Measurements from ENCODE around the gene RNF166.
A peak's percentile ranks its signal among the peaks of the same experiment; 100 is the strongest.

Gene RNF166

GRCh38 chr16:88739139-88739976 is 33.1 kb upstream of the RNF166 start:
- DNase-seq (ENCODE audit: low read depth in 1 of 2, low spot score in 1 of 2): no peak

- no peak for DNase-seq (ENCODE audit: low read depth in 1 of 2, low spot score in 1 of 2)
Measured at GRCh38 chr16:88738151-88739084, 32.2 kb upstream of the RNF166 start.

DNA sequence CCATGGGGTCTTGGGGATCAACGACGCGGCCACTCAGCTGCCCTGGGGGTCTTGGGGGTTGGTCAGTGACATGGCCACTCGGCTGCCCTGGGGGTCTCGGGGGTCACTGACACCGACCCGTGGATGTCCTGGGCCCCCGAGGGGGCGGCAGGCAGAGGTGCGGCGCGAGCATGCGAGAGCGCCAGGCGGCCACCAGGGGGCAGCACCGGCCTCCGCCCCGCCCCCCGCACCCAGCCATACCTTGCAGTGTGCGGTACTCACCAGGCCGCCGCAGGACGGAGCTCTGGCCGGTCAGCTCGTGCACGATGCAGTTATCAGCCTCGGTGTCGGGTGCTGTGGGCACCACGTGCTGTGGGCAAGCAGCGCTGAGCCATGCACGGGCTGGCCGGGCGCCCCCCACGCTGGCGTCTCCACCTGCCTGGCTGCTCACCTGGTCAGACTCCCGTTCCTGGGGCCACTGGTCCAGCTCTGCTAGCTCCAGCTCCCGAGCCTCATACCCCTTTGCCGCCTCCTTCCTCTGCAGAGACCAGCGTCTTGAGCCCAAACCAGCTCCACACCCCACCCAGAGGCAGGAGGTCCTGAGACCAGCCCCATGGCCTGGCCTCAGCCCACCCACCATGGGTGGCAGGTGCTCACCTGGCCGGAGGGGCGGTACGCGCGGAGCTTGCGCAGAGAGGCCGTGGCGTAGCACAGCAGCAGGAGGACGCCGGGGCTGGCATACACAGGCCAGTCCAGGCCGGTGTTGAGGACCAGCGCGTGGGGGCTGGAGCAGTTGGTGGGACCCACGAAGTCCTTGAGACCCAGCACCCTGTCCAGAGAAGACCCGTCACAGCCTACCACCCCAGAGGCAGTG is 31.3 kb upstream of the RNF166 start:
- DNase-seq (ENCODE audit: low read depth in 1 of 2, low spot score in 1 of 2): peak; percentile 44 to 74

- DNase-seq (ENCODE audit: low read depth in 1 of 2, low spot score in 1 of 2): no peak
Measured at GRCh38 chr16:88736496-88736895, 30.3 kb upstream of the RNF166 start.

- no peak for DNase-seq (ENCODE audit: low read depth in 1 of 2, low spot score in 1 of 2)
Measured at GRCh38 chr16:88736088-88736487, 29.9 kb upstream of the RNF166 start.

DNA sequence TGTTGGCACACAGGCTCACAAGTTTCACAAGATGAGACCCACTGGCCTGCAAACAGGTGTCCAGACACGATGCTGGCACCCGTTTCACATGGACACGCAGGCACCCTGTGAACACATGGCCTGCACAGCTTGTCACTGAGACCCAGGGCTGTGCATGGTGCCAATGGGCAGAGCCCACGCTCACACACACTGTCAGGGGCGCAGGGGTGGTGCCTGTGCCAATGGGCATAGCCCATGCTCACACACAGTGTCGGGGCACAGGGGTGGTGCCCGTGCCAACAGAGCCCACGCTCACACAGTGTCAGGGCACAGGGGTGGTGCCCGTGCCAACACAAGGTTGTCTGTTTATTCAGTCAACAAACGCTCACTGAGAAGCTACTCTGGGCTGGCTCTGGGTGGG is 29.4 kb upstream of the RNF166 start:
- no peak for DNase-seq (ENCODE audit: low read depth in 1 of 2, low spot score in 1 of 2)

- DNase-seq (ENCODE audit: low read depth in 1 of 2, low spot score in 1 of 2): no peak
Measured at GRCh38 chr16:88735121-88735520, 28.9 kb upstream of the RNF166 start.

DNA sequence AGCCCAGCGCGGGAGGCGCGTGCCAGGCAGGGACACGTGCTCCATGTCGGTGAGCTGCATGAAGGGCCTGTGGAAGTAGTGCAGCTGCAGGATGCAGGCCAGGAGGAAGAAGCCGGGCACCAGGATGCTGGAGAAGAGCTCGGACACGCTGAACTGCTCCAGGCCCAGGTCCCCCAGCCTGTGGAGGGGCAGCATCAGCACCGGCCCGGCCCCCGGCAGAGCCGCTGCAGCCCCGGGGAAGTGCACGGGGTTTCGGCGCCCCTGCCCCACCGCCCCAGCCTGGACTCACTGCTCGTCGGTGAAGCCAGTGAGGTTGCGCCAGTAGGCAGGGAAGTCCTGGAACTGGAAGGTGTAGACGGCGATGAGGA is 28.1 kb upstream of the RNF166 start:
- DNase-seq (ENCODE audit: low read depth in 1 of 2, low spot score in 1 of 2): no peak

GRCh38 chr16:88733630-88734360 is 27.6 kb upstream of the RNF166 start:
- no peak for DNase-seq (ENCODE audit: low read depth in 1 of 2, low spot score in 1 of 2)

DNA sequence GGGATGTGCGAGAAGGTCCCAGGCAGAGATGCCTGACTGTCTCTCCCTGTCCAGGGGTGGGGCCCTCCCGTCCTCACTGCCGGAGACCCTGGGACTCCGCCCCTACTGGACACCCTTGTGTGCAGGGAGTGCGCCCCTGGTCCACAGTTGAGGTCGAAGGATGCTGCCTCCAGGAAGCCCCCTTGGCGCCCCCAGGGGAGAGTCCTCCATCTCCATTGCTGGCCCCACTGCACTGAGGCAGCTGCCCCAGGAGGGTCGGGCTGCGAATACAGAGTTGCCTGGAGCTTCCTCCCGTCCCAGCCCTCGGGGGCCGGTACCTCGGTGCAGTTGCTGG is 26.7 kb upstream of the RNF166 start:
- DNase-seq (ENCODE audit: low read depth in 1 of 2, low spot score in 1 of 2): no peak

GRCh38 chr16:88732172-88732960 is 26.2 kb upstream of the RNF166 start:
- no peak for DNase-seq (ENCODE audit: low read depth in 1 of 2, low spot score in 1 of 2)

DNA sequence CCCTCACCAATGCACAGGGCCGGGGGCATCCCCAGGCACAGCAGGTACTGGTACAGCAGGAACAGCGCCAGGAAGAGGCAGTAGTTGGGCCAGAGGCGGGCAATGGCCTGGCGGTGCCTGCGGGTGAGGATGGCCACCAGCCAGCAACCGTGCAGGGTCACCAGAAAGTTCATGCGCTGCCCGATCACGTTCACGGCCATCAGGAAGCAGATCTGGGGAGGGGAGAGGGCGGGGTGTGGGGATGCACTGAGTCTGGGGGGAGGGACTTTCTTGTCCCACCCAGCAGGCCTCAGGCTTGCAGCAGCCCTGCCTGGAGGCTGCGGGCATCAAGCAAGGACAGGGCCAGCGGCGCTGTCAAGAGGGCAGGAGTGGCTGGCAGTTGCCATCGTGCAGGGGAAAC is 25.5 kb upstream of the RNF166 start:
- DNase-seq (ENCODE audit: low read depth in 1 of 2, low spot score in 1 of 2): no peak

GRCh38 chr16:88730632-88731607 is 24.7 kb upstream of the RNF166 start:
- no peak for DNase-seq (ENCODE audit: low read depth in 1 of 2, low spot score in 1 of 2)

DNA sequence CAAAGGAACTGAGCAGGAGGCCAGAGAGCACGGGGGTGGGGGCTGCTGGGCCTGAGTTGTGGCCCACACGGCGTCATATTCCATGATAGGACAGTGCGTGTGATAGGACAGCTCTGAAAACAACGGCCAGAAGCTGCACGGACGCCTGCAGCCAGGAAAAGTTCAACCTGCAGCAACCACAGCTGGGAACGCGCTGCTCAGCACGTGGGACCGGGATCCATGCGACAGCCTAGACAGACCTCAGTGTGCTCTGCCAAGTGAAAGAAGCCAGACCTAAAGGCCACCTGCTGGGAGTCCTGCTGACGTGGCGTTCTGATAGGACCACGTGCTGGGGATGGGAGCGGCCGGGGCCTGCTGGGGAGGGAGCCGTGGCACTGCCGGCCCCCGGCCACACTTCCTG is 21.7 kb upstream of the RNF166 start:
- DNase-seq (ENCODE audit: low read depth in 1 of 2, low spot score in 1 of 2): no peak

DNA sequence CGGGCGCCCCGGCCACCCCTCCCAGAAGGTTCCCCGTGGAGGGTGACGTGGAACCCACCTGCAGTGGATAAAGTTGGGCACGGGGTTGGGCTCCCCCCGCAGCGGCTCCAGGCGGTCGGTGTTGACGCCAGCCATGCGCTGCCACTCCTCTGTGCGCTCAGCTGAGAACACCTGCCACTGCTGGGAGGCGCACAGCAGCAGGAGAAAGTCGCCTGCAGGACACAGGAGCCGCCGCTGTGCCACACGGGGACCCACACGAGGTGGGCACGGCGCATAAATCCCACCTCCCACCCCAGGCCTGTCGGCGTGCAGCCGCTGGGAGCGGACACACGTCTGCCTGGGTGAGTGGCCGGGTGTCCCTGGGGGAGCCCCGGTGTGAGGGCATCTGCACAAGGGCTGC is 20.8 kb upstream of the RNF166 start:
- no peak for DNase-seq (ENCODE audit: low read depth in 1 of 2, low spot score in 1 of 2)

DNA sequence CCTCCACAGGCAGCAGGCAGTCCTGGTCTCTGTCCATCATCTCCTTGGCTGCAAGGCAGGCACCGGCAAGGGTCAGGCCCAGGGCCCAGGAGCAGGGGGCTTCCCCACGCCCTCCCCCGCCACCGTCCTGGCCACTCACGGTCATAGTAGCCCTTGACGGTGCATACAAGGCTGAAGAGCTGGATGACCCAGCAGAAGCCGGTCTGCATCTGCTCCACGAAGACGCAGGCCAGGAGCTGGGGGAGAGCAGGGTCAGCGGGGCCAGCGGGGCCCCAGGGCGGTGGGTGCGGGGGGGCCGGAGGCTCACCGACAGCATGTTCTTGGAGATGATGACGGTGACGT is 20.2 kb upstream of the RNF166 start:
- no peak for DNase-seq (ENCODE audit: low read depth in 1 of 2, low spot score in 1 of 2)

DNA sequence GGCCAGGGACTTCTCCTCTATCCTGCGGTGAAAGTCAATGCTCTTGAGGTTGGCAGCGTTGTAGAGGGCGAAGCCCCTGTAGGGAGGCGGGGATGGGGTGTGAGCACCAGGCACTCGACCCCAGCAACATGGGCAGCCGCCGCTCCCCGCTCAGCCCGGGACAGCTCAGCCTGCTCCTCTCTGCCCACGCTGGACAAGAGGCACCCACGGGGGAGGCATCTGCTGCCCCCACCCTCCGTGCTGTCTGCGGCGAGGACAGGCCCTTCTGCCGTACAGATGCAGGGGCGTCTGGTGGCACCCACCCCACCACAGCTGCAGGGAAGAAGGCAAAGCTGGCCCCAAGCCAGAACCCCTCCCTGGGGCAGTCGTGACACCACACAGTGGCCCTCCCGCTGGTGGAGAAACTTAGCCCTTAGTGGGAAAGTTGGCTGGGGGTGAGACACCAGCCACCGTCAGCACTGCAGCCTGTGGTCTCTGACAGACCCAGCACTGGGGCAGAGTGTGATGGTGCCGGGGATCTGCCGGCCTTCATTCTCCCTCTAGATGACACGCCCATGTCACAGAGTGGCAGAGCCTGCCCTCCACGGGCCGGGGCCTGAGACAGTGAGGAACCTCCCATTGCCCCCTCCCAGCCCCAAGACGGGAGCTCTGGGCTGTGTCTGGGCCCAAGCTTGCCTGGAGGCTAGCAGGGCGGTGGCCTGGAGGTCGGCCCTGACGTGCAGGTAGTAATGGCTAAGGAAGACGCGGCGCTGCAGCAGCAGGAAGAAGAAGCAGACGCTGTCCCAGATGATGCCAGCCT is 19.6 kb upstream of the RNF166 start:
- no peak for DNase-seq (ENCODE audit: low read depth in 1 of 2, low spot score in 1 of 2)

All from activated T-helper 1 cell treated with anti-CD3 and anti-CD28 coated beads, Interleukin-2, amount 50 U/mL, for 16 hours (primary cell).